Ectodermal cell (in vitro differentiated cells): ENCODE results near the gene SLX1A.
"Not testable (repeated sequence)": the region's sequence is repeated elsewhere in the genome, so short reads cannot be mapped to it uniquely, and the experiment has no call there.

ENCODE experiments used
- H3K27ac ChIP-seq: 2 replicates; pipeline ENCODE4 v1.7.0; 2013; ENCODE audit warnings: mild to moderate bottlenecking, low read depth, low read length; ENCODE audit not compliant: insufficient read depth, poor library complexity, severe bottlenecking
- H3K27me3 ChIP-seq: 2 replicates; pipeline ENCODE4 v1.7.0; 2013; ENCODE audit warnings: mild to moderate bottlenecking, low read length; ENCODE audit not compliant: insufficient read depth, control insufficient read depth, poor library complexity, severe bottlenecking
- H3K36me3 ChIP-seq: one replicate; pipeline ENCODE4 v1.7.0; 2013; ENCODE audit warnings: low read length; ENCODE audit not compliant: control insufficient read depth, insufficient read depth
- H3K4me1 ChIP-seq: one replicate; pipeline ENCODE4 v1.7.0; 2013; ENCODE audit warnings: low read length; ENCODE audit not compliant: control insufficient read depth, insufficient read depth
- H3K4me3 ChIP-seq: 2 replicates; pipeline ENCODE4 v1.7.0; 2013; ENCODE audit warnings: low read depth, low read length, control low read depth; ENCODE audit not compliant: insufficient read depth
- H3K9me3 ChIP-seq: 2 replicates; pipeline ENCODE4 v1.7.0; 2013; ENCODE audit warnings: mild to moderate bottlenecking, low read length, moderate library complexity; ENCODE audit not compliant: control insufficient read depth
- WGBS, 2 experiments: methylation state at CpG; one replicate each; pipeline ENCODE4 v1.1.7; 2013; ENCODE audit warnings: missing lambda C conversion rate in 2 of 2; 5-methylcytosine and 5-hydroxymethylcytosine counted together

The SLX1A gene

DNA sequence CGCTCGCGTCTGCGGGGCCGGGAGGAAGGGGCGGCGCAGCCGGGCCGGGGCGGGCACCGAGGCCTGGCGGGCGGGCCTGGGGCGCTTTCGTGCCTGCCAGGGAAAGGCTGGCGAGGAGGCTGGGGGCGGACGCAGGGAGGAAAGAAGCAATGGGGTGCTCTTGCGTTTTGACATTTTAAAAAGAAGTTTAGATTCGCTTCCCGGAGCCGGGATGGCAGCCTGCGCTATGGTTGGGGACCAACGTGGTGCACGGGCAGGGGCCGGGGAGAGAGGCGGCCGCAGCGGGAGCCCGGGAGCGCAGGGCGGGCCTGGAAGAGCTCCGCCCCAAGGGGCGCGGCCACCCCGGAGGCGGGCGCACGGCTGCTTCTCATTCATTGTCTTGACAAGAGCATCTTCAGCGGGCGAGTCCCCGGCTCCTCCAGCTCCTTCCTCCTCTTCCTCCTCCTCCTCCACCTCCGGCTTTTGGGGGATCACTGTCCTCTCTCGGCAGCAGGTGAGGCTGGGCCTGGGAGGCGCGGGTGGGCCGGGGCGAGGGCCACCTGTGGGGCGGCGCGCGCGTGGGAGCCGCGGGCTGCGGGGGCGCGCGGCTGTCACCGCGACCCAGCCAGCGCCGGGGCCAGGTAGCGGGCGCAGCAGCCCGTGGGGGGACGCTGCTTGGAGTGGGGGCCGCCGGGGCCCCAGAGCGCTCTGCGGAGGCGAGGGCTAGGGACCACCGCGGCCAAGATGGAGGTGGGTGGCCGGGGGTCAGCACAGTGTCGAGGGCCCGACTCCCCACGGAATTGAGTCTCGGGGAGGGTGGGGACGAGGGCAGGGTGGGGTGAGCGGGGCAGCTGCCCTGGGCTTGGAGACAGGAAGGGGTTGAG lies 10.2 kb upstream of the SLX1A start, which contains the start of gene CORO1A:
TSS of gene CORO1A (plus strand) at position 370 of the 863 bp plus-strand sequence. CDS start 1,608 bp downstream, outside the sequence.
- H3K4me3 ChIP-seq: peak within 1 kb of the TSS; percentile 49
- H3K36me3 ChIP-seq: no peaks in the 10 kb centered on the region
- H3K4me1 ChIP-seq: no peaks in the 10 kb centered on the region
- WGBS, 2 experiments: 5% methylated on average over 81 of the region's 81 CpGs
- no peaks in the 10 kb centered on the region for H3K9me3 ChIP-seq
- no peak within 1 kb of the TSS for H3K27ac ChIP-seq
- H3K27me3 ChIP-seq: peaks cover 28% of the 10 kb centered on the region

DNA sequence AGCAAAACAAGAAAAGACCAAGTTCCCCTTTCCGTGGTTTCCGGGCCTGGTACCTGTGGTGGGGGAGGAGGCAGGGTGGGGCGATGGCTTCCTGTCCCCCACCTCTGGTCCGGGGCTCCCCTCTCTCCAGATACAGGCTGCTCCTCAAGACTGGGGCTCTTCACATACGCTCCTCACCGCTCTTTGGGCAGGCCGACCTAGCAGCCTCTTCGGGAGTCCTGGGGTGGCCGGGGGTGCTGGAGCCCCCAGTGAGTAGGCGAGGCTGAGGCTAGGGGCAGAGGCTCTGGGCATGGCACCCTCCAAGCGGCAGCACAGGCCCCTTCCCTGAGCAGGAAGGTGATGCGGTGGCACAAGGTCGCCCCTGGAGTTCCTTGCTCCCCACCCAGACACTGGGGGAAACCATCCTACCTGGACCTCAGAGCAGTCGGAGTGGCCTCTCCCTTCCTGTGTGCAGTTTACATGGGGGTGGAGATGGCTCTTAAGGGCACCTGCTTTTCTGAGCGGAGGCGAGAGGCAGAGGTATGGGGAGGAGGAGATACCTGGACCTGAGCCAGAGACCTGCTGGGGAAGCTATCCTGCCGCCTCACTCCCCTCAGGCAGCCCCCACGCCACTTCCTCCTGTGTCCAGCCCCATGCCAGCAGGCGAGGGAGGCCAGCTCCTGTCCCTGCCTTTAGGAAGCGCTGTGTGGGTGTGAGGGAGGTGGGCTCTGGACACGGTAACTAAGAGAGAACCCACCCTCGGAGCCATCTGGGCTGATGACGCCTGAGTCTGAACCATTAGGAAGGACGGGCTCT lies 9.4 kb upstream of the SLX1A start:
- Histone ChIP-seq H3K27me3 (peaks cover 28% of the 10 kb centered on the region), H3K4me3 (no peak overlapping the region), H3K27ac (no peak overlapping the region), H3K9me3 (no peaks in the 10 kb centered on the region), H3K36me3 (no peaks in the 10 kb centered on the region), H3K4me1 (no peaks in the 10 kb centered on the region)
- WGBS, 2 experiments: 82 to 83% methylated on average over 24 of the region's 24 CpGs

DNA sequence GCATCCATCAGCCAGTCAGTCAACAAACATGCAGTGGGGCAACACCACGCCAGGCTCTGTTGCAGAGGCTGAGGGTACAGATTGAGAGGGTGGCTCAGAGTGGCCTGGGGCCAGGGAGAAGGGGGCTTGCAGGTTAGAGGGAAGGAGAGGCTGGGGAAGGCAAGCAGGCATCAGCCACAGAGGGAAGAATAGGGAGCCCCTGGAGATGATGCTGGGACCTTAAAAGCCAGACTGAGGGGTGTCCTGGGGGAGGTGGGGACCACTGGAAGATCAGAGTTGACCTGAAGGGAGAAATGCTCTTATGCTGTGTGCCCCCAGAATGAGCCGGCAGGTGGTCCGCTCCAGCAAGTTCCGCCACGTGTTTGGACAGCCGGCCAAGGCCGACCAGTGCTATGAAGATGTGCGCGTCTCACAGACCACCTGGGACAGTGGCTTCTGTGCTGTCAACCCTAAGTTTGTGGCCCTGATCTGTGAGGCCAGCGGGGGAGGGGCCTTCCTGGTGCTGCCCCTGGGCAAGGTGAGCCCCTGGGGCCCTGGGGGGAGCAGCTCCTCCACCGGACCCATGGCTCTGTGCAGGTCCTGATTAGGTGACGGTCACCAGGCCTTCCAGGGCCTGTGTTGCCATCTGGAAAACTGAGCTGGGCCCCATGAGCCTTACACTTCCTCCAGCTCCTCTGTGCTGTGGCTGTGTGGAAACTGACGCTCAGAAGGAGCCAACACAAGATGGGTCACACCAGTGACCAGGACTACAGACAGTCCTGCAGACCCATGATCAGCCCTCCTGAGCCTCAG lies 8.6 kb upstream of the SLX1A start:
- H3K9me3 ChIP-seq: no peaks in the 10 kb centered on the region
- H3K36me3 ChIP-seq: no peaks in the 10 kb centered on the region
- 92% methylated on average over 13 of the region's 13 CpGs for WGBS, 2 experiments
- H3K27ac ChIP-seq: no peak overlapping the region
- H3K4me1 ChIP-seq: no peaks in the 10 kb centered on the region
- H3K4me3 ChIP-seq: no peak overlapping the region
- H3K27me3 ChIP-seq: peaks cover 28% of the 10 kb centered on the region

DNA sequence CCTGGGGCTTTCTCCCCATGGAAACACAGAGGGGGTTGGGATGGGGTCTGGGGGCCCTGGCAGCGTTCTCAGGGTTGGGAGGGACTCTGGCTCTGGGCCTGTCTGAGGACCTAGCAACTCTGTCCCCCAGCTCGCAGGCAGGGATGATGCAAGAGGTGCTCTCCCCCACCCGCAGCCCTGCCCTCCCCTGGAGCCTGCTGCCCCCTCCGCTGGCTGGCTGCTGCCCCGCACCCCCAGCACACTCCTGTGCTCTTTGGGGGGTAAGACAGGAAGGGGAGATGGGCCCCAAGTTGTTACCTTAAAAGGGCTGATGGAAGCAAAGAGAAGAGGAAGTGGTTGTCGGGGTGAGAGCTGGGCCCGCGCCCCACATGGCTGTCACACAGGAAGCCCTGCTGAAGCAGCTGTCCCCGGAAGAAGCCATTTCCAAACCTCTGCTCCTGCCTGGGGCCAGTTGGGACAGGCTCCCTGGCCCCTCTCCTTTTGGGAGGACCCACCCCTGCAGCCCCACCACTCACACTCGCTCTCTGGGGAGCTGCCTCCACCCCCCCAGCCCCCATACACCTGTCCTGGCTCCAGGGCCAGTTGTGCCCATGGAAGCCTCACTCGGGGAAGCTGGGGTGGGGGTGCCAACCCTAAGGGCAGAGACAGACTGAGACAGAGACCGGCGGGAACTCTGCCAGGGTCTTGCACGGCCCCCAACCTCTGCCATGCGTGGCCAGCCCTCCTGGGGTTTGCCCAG lies 7.8 kb upstream of the SLX1A start:
- H3K4me3 ChIP-seq: no peak overlapping the region
- no peaks in the 10 kb centered on the region for H3K36me3 ChIP-seq
- H3K4me1 ChIP-seq: no peaks in the 10 kb centered on the region
- peaks cover 26% of the 10 kb centered on the region for H3K27me3 ChIP-seq
- no peak overlapping the region for H3K27ac ChIP-seq
- H3K9me3 ChIP-seq: no peaks in the 10 kb centered on the region
- WGBS, 2 experiments: 90% methylated on average over 15 of the region's 15 CpGs

DNA sequence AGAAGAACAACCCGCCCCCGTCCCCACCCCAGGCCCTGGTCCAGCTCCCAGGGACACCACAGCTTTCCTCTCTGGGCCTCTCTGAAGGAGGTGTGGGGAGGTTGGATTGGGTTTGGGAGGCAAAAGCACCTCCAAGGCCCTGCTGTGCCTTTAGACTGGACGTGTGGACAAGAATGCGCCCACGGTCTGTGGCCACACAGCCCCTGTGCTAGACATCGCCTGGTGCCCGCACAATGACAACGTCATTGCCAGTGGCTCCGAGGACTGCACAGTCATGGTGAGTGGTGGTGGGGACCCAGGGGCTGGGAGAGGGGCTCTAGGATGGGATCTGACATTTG lies 7.3 kb upstream of the SLX1A start:
- no peak overlapping the region for H3K4me3 ChIP-seq
- no peaks in the 10 kb centered on the region for H3K36me3 ChIP-seq
- no peak overlapping the region for H3K27ac ChIP-seq
- no peaks in the 10 kb centered on the region for H3K4me1 ChIP-seq
- 96 to 98% methylated on average over 9 of the region's 9 CpGs for WGBS, 2 experiments
- no peaks in the 10 kb centered on the region for H3K9me3 ChIP-seq
- peaks cover 24% of the 10 kb centered on the region for H3K27me3 ChIP-seq

DNA sequence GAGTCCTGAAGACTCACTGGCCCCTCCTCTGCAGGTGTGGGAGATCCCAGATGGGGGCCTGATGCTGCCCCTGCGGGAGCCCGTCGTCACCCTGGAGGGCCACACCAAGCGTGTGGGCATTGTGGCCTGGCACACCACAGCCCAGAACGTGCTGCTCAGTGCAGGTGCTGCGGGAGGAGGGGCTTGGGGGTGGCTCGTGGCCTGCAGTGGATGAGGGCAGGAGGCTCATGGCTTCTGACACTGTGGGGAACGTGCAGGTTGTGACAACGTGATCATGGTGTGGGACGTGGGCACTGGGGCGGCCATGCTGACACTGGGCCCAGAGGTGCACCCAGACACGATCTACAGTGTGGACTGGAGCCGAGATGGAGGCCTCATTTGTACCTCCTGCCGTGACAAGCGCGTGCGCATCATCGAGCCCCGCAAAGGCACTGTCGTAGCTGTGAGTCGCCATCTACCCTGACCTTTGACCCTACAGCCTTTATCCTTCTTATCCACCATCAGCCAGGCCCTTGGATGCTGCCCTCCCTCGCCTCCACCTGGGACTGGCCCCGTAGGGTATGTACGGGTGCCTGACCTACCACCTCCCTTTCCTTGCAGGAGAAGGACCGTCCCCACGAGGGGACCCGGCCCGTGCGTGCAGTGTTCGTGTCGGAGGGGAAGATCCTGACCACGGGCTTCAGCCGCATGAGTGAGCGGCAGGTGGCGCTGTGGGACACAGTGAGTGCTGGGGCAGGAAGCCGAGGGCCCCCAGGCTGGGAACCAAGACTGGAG lies 6.7 kb upstream of the SLX1A start:
- 77 to 79% methylated on average over 36 of the region's 36 CpGs for WGBS, 2 experiments
- no peak overlapping the region for H3K27ac ChIP-seq
- H3K27me3 ChIP-seq: peaks cover 20% of the 10 kb centered on the region
- H3K9me3 ChIP-seq: no peaks in the 10 kb centered on the region
- H3K4me1 ChIP-seq: no peaks in the 10 kb centered on the region
- no peaks in the 10 kb centered on the region for H3K36me3 ChIP-seq
- no peak overlapping the region for H3K4me3 ChIP-seq

DNA sequence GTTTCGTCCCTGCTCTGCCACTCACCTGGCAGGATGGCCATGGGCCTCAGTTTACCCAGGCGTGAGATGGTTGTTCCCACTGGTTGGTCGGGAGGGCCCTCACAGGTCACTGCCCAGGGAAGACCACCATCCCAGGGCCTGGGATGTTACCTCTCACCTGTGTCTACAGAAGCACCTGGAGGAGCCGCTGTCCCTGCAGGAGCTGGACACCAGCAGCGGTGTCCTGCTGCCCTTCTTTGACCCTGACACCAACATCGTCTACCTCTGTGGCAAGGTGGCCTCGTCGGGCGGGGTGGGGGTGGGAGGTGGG lies 6.2 kb upstream of the SLX1A start:
- no peak overlapping the region for H3K27ac ChIP-seq
- H3K27me3 ChIP-seq: peaks cover 14% of the 10 kb centered on the region
- no peaks in the 10 kb centered on the region for H3K9me3 ChIP-seq
- WGBS, 2 experiments: 88 to 89% methylated on average over 9 of the region's 9 CpGs
- no peaks in the 10 kb centered on the region for H3K36me3 ChIP-seq
- H3K4me3 ChIP-seq: no peak overlapping the region
- no peaks in the 10 kb centered on the region for H3K4me1 ChIP-seq

DNA sequence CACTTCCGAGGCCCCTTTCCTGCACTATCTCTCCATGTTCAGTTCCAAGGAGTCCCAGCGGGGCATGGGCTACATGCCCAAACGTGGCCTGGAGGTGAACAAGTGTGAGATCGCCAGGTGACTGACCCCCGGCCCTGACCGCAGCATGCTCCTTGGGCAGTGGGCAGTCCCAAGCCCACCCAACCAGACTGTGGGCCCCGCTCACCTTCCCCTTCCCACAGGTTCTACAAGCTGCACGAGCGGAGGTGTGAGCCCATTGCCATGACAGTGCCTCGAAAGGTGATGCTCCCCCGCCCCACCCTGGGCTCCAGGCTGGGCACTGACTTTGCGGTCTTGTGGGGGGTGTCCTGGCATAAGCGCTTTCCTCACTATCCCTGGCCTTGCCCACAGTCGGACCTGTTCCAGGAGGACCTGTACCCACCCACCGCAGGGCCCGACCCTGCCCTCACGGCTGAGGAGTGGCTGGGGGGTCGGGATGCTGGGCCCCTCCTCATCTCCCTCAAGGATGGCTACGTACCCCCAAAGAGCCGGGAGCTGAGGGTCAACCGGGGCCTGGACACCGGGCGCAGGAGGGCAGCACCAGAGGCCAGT lies 5.6 kb upstream of the SLX1A start:
- Histone ChIP-seq H3K27ac (no peak overlapping the region), H3K4me3 (no peak overlapping the region), H3K9me3 (no peaks in the 10 kb centered on the region), H3K36me3 (no peaks in the 10 kb centered on the region), H3K27me3 (peaks cover 10% of the 10 kb centered on the region), H3K4me1 (no peaks in the 10 kb centered on the region)
- WGBS, 2 experiments: 95% methylated on average over 23 of the region's 23 CpGs

DNA sequence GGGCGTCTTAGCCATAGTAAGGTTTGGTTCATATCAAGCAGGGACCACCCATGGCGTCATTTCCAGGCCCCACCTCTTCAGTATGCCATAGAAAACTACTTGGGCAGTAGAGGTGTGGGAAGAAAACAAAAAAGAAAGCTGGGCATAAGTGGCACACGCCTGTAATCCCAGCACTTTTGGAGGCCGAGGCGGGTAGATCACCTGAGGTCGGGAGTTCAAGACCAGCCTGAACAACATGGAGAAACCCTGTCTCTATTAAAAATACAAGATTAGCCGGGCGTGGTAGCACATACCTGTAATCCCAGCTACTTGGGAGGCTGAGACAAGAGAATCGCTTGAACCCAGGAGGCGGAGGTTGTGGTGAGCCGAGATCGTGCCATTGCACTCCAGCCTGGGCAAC lies 2.5 kb upstream of the SLX1A start:
- not testable (repeated sequence) for H3K9me3 ChIP-seq, H3K36me3 ChIP-seq, H3K4me3 ChIP-seq, H3K4me1 ChIP-seq, H3K27me3 ChIP-seq, H3K27ac ChIP-seq
- WGBS, 2 experiments: 96 to 100% methylated on average over 2 to 3 of the region's 12 CpGs
